Bronchus fibroblast of lung (primary cell): ENCODE measurements around the gene HEY2. TPM values are rescaled to one million over a fixed set of nuclear protein-coding genes. Genes with fewer than 3 reads are reported as not detected.

ENCODE experiments used
- total RNA-seq: library from RNA; depleted of rRNA; stranded (reverse); fragments of >200 nt; gene quantifications from 2 replicates; pipeline ENCODE4 v1.2.3, GENCODE V29; 2015

Gene HEY2
- not detected in 2 replicates for total RNA-seq

GRCh38 chr6:125749173-125749864 is at the start of gene HEY2:
HEY2 (plus strand) TSS chr6:125749632; CDS start chr6:125749777, 145 bp downstream.

GRCh38 chr6:125790358-125791150 is 41.1 kb downstream of the HEY2 start, which contains the start of gene NCOA7:
NCOA7 (plus strand) TSS chr6:125790960; CDS start chr6:125815355, 24,395 bp downstream.

Other genes with a start within 250 kb of the HEY2 start
- gene NCOA7, start 41.3 kb downstream of the HEY2 start, total RNA-seq: 4.3 and 6.1 TPM in 2 replicates
- 10.4 and 10.9 TPM in 2 replicates for gene HINT3, start 207.1 kb downstream of the HEY2 start, total RNA-seq
- 14.1 and 15.0 TPM in 2 replicates for gene TRMT11, start 236.9 kb downstream of the HEY2 start, total RNA-seq